HepG2 (cell line): ENCODE results near the gene VAV2. TPM values are rescaled to one million over a fixed set of nuclear protein-coding genes. Genes with fewer than 3 reads are reported as not detected.

Source experiments
- ATAC-seq: fragments of 200-7000 bp; cut with Tn5 transposase; 3 replicates; pipeline ENCODE4 v1.9.1; 2020; ENCODE audit warnings: mild to moderate bottlenecking, moderate library complexity
- BruUV-seq: library from RNA; stranded (reverse); fragments of 400-500 nt; replicated peaks from 2 replicates; lab custom pipeline; 2021; lab: Mats Ljungman, UMichigan
- CTCF ChIA-PET: fragments of 300-600 bp; formaldehyde crosslinking; extraction: SDS; loops from one replicate; lab custom pipeline; 2021; ENCODE audit warnings: low total read pairs, inconsistent platforms, low intra/inter-chr PET ratio; lab: Yijun Ruan, JAX
- POLR2A ChIA-PET: fragments of 350-600 bp; sonication (Branson Sonifier 250); formaldehyde crosslinking; loops from one replicate; lab custom pipeline; 2020; ENCODE audit warnings: antibody characterized with exemption, inconsistent platforms; lab: Yijun Ruan, JAX
- DNase-seq: peaks from one replicate; pipeline ENCODE4 v3.0.0-alpha.2; 2015; ENCODE audit warnings: low spot score
- FAIRE-seq: peaks from 3 replicates; lab custom pipeline; 2011; peaks lifted over from hg19 to GRCh38; lab: Jason Lieb, UNC
- H2AFZ ChIP-seq: one replicate; pipeline ENCODE4 v1.6.1; 2011; ENCODE audit warnings: low read length, inconsistent platforms
- H3K27ac ChIP-seq: fragments of 300-600 bp; 3 replicates; pipeline ENCODE4 v1.8.0; 2011; ENCODE audit warnings: mixed run types, mild to moderate bottlenecking, mixed read lengths, low read length, inconsistent platforms; ENCODE audit not compliant: insufficient read depth; ENCODE audit errors: extremely low read length
- H3K27me3 ChIP-seq, 2 experiments: fragments of 200-600 bp in 1 of 2; 2 replicates in 1 of 2; 3 replicates in 1 of 2; pipeline versions ENCODE4 v1.6.0 to v1.8.0; 2011; ENCODE audit warnings: low read length in 2 of 2, mild to moderate bottlenecking in 2 of 2, moderate library complexity in 2 of 2, inconsistent platforms in 1 of 2; ENCODE audit not compliant: insufficient read depth in 2 of 2, control insufficient read depth in 1 of 2
- H3K36me3 ChIP-seq, 2 experiments: fragments of 200-600 bp in 1 of 2; replicated peaks in 1 of 2; 2 replicates in 1 of 2; 3 replicates in 1 of 2; pipeline versions ENCODE4 v1.5.1 to v1.8.0; 2011; ENCODE audit warnings: low read length in 2 of 2, inconsistent platforms in 1 of 2; ENCODE audit not compliant: insufficient read depth in 2 of 2, control insufficient read depth in 1 of 2
- H3K4me1 ChIP-seq: 2 replicates; pipeline ENCODE4 v1.5.1; 2012; ENCODE audit warnings: low read length, inconsistent platforms; ENCODE audit not compliant: insufficient read depth
- H3K4me2 ChIP-seq: 2 replicates; pipeline ENCODE4 v1.6.0; 2011; ENCODE audit warnings: low read depth, low read length, inconsistent platforms
- H3K4me3 ChIP-seq, 3 experiments: fragments of 200-600 bp in 1 of 3; sonication (generic), shearing (Covaris generic) in 1 of 3; replicated peaks in 1 of 3; 2 replicates each; pipeline ENCODE4 v1.5.1; 2011 to 2016; ENCODE audit warnings: low read length in 3 of 3, inconsistent platforms in 2 of 3, low read depth in 2 of 3, mild to moderate bottlenecking in 2 of 3, control low read depth in 1 of 3, mixed read lengths in 1 of 3; ENCODE audit not compliant: insufficient read depth in 1 of 3
- H3K79me2 ChIP-seq: one replicate; pipeline ENCODE4 v1.6.1; 2011; ENCODE audit warnings: low read length, inconsistent platforms; ENCODE audit not compliant: insufficient read depth
- H3K9ac ChIP-seq: 2 replicates; pipeline ENCODE4 v1.6.0; 2011; ENCODE audit warnings: mild to moderate bottlenecking, low read depth, low read length, inconsistent platforms; ENCODE audit not compliant: insufficient read depth
- H3K9me3 ChIP-seq: 2 replicates; pipeline ENCODE4 v1.5.1; 2012; ENCODE audit warnings: mild to moderate bottlenecking, low read length
- H4K20me1 ChIP-seq: 2 replicates; pipeline ENCODE4 v1.6.0; 2011; ENCODE audit warnings: inconsistent platforms, mild to moderate bottlenecking, low read length, moderate library complexity; ENCODE audit not compliant: insufficient read depth
- CAMTA2 ChIP-seq: sonication (generic); formaldehyde crosslinking; IDR thresholded peaks from 2 replicates; pipeline ENCODE4 v1.4.0; 2020; ENCODE audit warnings: mild to moderate bottlenecking, missing genetic modification reagents, borderline replicate concordance
- CREB1 ChIP-seq, 2 experiments: fragments of 450-650 bp in 1 of 2; IDR thresholded peaks; 2 replicates each; pipeline ENCODE4 v1.6.1; 2016 to 2017; ENCODE audit warnings: control low read depth in 1 of 2, mild to moderate bottlenecking in 1 of 2, missing compliant biosample characterization in 1 of 2, missing genetic modification characterization in 1 of 2
- ELF4 ChIP-seq: sonication (generic); formaldehyde crosslinking; IDR thresholded peaks from 2 replicates; pipeline ENCODE4 v1.5.0; 2020; ENCODE audit warnings: missing genetic modification reagents, mild to moderate bottlenecking, moderate library complexity, borderline replicate concordance
- MTA3 ChIP-seq: sonication (generic); formaldehyde crosslinking; IDR thresholded peaks from 2 replicates; pipeline ENCODE4 v1.4.0; 2020; ENCODE audit warnings: missing genetic modification reagents
- SP1 ChIP-seq, 2 experiments: fragments of 450-650 bp in 1 of 2; sonication (generic) in 1 of 2; formaldehyde crosslinking in 1 of 2; IDR thresholded peaks; 2 replicates each; pipeline versions ENCODE4 v1.4.0 to v1.6.1; 2016 to 2020; ENCODE audit warnings: missing genetic modification reagents in 1 of 2
- XRCC5 ChIP-seq: fragments of 200-400 bp; formaldehyde crosslinking; optimal IDR thresholded peaks from 2 replicates; pipeline ENCODE3; 2017; ENCODE audit warnings: mild to moderate bottlenecking, low read length
- ZNF333 ChIP-seq: sonication (generic); formaldehyde crosslinking; IDR thresholded peaks from 2 replicates; pipeline ENCODE4 v1.4.0; 2020; ENCODE audit warnings: mild to moderate bottlenecking, missing genetic modification reagents, borderline replicate concordance
- ZNF772 ChIP-seq: sonication (generic); formaldehyde crosslinking; IDR thresholded peaks from 2 replicates; pipeline ENCODE4 v1.5.0; 2020; ENCODE audit warnings: mild to moderate bottlenecking, missing genetic modification reagents
- ZNF782 ChIP-seq: sonication (generic); formaldehyde crosslinking; IDR thresholded peaks from 2 replicates; pipeline ENCODE4 v1.4.0; 2020; ENCODE audit warnings: missing genetic modification reagents, mild to moderate bottlenecking, borderline replicate concordance
- WGBS: methylation state at CpG from one replicate; pipeline ENCODE4 v1.1.6; 2017; ENCODE audit warnings: low lambda C conversion rate; 5-methylcytosine and 5-hydroxymethylcytosine counted together
- in situ Hi-C: cut with HindIII; loops from 2 replicates; pipeline ENCODE4 v1.10.0; 2017; ENCODE audit warnings: low pct_unique_long_range_greater_than_20kb; ENCODE audit not compliant: extremely low pct_ligation_motif_present
- intact Hi-C: fragments of 100-400 bp; cut with micrococcal nuclease; formaldehyde crosslinking; loops from one replicate; pipeline ENCODE4 v1.10.0; 2022; ENCODE audit not compliant: unreplicated experiment
- polyA plus RNA-seq, 8 experiments: library from polyadenylated mRNA; depleted of rRNA in 3 of 8; stranded (reverse) in 7 of 8; unstranded in 1 of 8; fragments of >200 nt; fragmentation: Illumina TruSeq in 4 of 8; extraction: Trizol in 4 of 8; gene quantifications; 2 replicates each; pipeline versions ENCODE4 v1.2.1 to v1.2.3, GENCODE V29; 2011 to 2016; ENCODE audit warnings: low read depth in 4 of 8, missing spikeins in 1 of 8, mixed read lengths in 1 of 8; ENCODE audit not compliant: insufficient read depth in 1 of 8
- total RNA-seq, 5 experiments: library from RNA; depleted of rRNA; stranded (reverse); fragments of >200 nt; fragmentation: Illumina TruSeq; extraction: Trizol; gene quantifications; 2 replicates each; pipeline ENCODE4 v1.2.3, GENCODE V29; 2016; ENCODE audit warnings: low read depth in 1 of 5
- TF ChIP-seq, protein P1 (sequence below): sonication (generic); formaldehyde crosslinking; IDR thresholded peaks from 2 replicates; pipeline ENCODE4 v1.8.0; 2022; ENCODE audit warnings: missing genetic modification reagents, mild to moderate bottlenecking, borderline replicate concordance
- TF ChIP-seq, protein P2 (sequence below): sonication (generic); formaldehyde crosslinking; IDR thresholded peaks from 2 replicates; pipeline ENCODE4 v1.5.0; 2020; ENCODE audit warnings: missing genetic modification reagents, mild to moderate bottlenecking, borderline replicate concordance
- TF ChIP-seq, protein P3 (sequence below): sonication (generic); formaldehyde crosslinking; conservative IDR thresholded peaks from 2 replicates; pipeline ENCODE4 v1.8.0; 2022; ENCODE audit warnings: mild to moderate bottlenecking, moderate library complexity, missing genetic modification reagents
- TF ChIP-seq, protein P4 (sequence below): sonication (generic); formaldehyde crosslinking; IDR thresholded peaks from 2 replicates; pipeline ENCODE4 v1.4.0; 2020; ENCODE audit warnings: mild to moderate bottlenecking, low read depth, missing genetic modification reagents
- TF ChIP-seq, protein P5 (sequence below): conservative IDR thresholded peaks from 2 replicates; pipeline ENCODE4 v1.6.1; 2018; ENCODE audit warnings: missing genetic modification reagents

VAV2 gene
- total and polyA plus RNA-seq, 2 of the 13 experiments (the other 11 are each of a cell fraction or from before 2014, with no cell fraction given), result 22.5 to 22.9 TPM

DNA sequence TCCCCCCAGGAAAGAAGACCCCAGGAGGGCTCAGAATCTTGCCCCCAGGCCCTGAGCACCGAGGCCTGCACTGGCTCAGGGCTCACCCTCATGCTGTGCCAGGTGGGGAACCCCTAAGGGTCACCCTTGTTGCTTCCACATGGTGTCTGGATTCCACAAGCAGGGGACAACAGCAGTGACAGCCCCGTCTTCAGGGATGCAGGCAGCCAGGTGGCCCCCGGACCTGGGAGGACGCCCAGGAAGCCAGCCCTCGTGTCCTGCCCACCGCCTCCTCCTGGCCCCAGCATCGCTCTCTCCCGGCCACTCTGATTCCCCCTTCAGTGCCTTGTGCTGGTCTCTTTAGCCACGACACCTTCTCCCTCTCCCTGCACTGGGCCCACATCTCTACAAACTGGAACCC, 194.0 kb downstream of the VAV2 start:
- Histone ChIP-seq H3K9me3 (no peaks in the 10 kb centered on the region), H3K4me3 (no peak overlapping the region), H3K79me2 (no peaks in the 10 kb centered on the region), H3K36me3 (peaks cover 13 to 69% of the 10 kb centered on the region in 2 experiments), H3K27me3 (no peaks in the 10 kb centered on the region), H4K20me1 (peaks cover 7% of the 10 kb centered on the region; the same call in 1 of the 2 replicates), H2AFZ (no peak overlapping the region), H3K4me1 (peaks cover 33% of the 10 kb centered on the region), H3K27ac (no peak overlapping the region), H3K9ac (no peak overlapping the region), H3K4me2 (no peak overlapping the region)
- intact Hi-C loops, result no loop called here
- 98% methylated on average over 9 of the region's 9 CpGs for WGBS
- in situ Hi-C loops, result no loop called here
- DNase-seq (no peak), FAIRE-seq (no peak), ATAC-seq (no peak)
- CTCF ChIA-PET, result no interaction called here
- BruUV-seq, result no TSS peak
- no peak for TF ChIP-seq MTA3 (CRISPR knock-in tag)
- no peak for TF ChIP-seq ZNF782 (CRISPR knock-in tag)
- TF ChIP-seq CAMTA2 (CRISPR knock-in tag), result no peak
- TF ChIP-seq XRCC5, result no peak
- TF ChIP-seq, protein P1, sequence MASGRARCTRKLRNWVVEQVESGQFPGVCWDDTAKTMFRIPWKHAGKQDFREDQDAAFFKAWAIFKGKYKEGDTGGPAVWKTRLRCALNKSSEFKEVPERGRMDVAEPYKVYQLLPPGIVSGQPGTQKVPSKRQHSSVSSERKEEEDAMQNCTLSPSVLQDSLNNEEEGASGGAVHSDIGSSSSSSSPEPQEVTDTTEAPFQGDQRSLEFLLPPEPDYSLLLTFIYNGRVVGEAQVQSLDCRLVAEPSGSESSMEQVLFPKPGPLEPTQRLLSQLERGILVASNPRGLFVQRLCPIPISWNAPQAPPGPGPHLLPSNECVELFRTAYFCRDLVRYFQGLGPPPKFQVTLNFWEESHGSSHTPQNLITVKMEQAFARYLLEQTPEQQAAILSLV (CRISPR knock-in tag), result no peak
- TF ChIP-seq, protein P2, sequence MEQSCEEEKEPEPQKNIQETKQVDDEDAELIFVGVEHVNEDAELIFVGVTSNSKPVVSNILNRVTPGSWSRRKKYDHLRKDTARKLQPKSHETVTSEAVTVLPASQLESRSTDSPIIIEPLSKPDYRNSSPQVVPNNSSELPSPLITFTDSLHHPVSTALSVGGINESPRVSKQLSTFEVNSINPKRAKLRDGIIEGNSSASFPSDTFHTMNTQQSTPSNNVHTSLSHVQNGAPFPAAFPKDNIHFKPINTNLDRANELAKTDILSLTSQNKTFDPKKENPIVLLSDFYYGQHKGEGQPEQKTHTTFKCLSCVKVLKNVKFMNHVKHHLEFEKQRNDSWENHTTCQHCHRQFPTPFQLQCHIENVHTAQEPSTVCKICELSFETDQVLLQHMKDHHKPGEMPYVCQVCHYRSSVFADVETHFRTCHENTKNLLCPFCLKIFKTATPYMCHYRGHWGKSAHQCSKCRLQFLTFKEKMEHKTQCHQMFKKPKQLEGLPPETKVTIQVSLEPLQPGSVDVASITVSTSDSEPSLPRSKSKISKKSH, result no peak
- no peak for TF ChIP-seq SP1 (IDR thresholded peaks at IDR 0.05)
- no peak for TF ChIP-seq SP1 (CRISPR knock-in tag; IDR thresholded peaks at IDR 0.05)
- no peak for TF ChIP-seq ZNF333 (CRISPR knock-in tag)
- TF ChIP-seq, protein P3, sequence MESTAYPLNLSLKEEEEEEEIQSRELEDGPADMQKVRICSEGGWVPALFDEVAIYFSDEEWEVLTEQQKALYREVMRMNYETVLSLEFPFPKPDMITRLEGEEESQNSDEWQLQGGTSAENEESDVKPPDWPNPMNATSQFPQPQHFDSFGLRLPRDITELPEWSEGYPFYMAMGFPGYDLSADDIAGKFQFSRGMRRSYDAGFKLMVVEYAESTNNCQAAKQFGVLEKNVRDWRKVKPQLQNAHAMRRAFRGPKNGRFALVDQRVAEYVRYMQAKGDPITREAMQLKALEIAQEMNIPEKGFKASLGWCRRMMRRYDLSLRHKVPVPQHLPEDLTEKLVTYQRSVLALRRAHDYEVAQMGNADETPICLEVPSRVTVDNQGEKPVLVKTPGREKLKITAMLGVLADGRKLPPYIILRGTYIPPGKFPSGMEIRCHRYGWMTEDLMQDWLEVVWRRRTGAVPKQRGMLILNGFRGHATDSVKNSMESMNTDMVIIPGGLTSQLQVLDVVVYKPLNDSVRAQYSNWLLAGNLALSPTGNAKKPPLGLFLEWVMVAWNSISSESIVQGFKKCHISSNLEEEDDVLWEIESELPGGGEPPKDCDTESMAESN (CRISPR knock-in tag), result no peak
- TF ChIP-seq CREB1 (IDR thresholded peaks at IDR 0.05), result no peak
- no peak for TF ChIP-seq CREB1 (CRISPR knock-in tag; IDR thresholded peaks at IDR 0.05)
- TF ChIP-seq, protein P4, sequence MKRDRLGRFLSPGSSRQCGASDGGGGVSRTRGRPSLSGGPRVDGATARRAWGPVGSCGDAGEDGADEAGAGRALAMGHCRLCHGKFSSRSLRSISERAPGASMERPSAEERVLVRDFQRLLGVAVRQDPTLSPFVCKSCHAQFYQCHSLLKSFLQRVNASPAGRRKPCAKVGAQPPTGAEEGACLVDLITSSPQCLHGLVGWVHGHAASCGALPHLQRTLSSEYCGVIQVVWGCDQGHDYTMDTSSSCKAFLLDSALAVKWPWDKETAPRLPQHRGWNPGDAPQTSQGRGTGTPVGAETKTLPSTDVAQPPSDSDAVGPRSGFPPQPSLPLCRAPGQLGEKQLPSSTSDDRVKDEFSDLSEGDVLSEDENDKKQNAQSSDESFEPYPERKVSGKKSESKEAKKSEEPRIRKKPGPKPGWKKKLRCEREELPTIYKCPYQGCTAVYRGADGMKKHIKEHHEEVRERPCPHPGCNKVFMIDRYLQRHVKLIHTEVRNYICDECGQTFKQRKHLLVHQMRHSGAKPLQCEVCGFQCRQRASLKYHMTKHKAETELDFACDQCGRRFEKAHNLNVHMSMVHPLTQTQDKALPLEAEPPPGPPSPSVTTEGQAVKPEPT (CRISPR knock-in tag), result no peak
- no peak for TF ChIP-seq ELF4 (CRISPR knock-in tag)
- no peak for TF ChIP-seq ZNF772 (CRISPR knock-in tag)
- TF ChIP-seq, protein P5, sequence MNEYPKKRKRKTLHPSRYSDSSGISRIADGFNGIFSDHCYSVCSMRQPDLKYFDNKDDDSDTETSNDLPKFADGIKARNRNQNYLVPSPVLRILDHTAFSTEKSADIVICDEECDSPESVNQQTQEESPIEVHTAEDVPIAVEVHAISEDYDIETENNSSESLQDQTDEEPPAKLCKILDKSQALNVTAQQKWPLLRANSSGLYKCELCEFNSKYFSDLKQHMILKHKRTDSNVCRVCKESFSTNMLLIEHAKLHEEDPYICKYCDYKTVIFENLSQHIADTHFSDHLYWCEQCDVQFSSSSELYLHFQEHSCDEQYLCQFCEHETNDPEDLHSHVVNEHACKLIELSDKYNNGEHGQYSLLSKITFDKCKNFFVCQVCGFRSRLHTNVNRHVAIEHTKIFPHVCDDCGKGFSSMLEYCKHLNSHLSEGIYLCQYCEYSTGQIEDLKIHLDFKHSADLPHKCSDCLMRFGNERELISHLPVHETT (CRISPR knock-in tag), result no peak
- POLR2A ChIA-PET, result no interaction called here
